GM23338 (cell line): ENCODE measurements around the gene ARL14EP. TPM values are rescaled to one million over a fixed set of nuclear protein-coding genes. Genes with fewer than 3 reads are reported as not detected.

Experiments
- ATAC-seq: fragments of 200-7000 bp; cut with Tn5 transposase; 3 replicates; pipeline ENCODE4 v1.9.1; 2020
- DNase-seq: peaks from one replicate; pipeline ENCODE4 v3.0.0-alpha.2; 2015; ENCODE audit warnings: low spot score
- H2AFZ ChIP-seq: fragments of 200-600 bp; sonication (generic); 2 replicates; pipeline ENCODE4 v1.8.0; 2016; ENCODE audit warnings: antibody characterized with exemption, mild to moderate bottlenecking, moderate library complexity
- H3F3A ChIP-seq: fragments of 200-600 bp; sonication (generic); replicated peaks from 2 replicates; pipeline ENCODE4 v1.8.0; 2017; ENCODE audit warnings: antibody characterized with exemption, mixed run types, low read depth
- H3K27ac ChIP-seq: fragments of 200-600 bp; sonication (generic); 2 replicates; pipeline ENCODE4 v1.6.1; 2016; ENCODE audit warnings: low read depth
- H3K27me3 ChIP-seq: fragments of 200-600 bp; sonication (generic); 2 replicates; pipeline ENCODE4 v1.8.0; 2016; ENCODE audit warnings: mild to moderate bottlenecking, mixed run types, moderate library complexity; ENCODE audit not compliant: insufficient read depth
- H3K36me3 ChIP-seq: fragments of 200-600 bp; sonication (generic); 2 replicates; pipeline ENCODE4 v1.8.0; 2016; ENCODE audit warnings: mild to moderate bottlenecking; ENCODE audit not compliant: insufficient read depth
- H3K4me1 ChIP-seq: fragments of 200-600 bp; sonication (generic); 2 replicates; pipeline ENCODE4 v1.8.0; 2016; ENCODE audit warnings: mild to moderate bottlenecking, moderate library complexity; ENCODE audit not compliant: insufficient read depth
- H3K4me2 ChIP-seq: fragments of 200-600 bp; sonication (generic); 2 replicates; pipeline ENCODE4 v1.7.1; 2017; ENCODE audit warnings: mixed run types
- H3K4me3 ChIP-seq: fragments of 200-600 bp; sonication (generic); 2 replicates; pipeline ENCODE4 v1.6.1; 2016; ENCODE audit warnings: mixed run types
- H3K79me2 ChIP-seq: fragments of 200-600 bp; sonication (generic); replicated peaks from 2 replicates; pipeline ENCODE4 v1.8.0; 2017; ENCODE audit warnings: mild to moderate bottlenecking; ENCODE audit not compliant: insufficient read depth
- H3K9me2 ChIP-seq: fragments of 200-600 bp; sonication (generic); 2 replicates; pipeline ENCODE4 v1.8.0; 2017; ENCODE audit not compliant: insufficient read depth
- H4K20me1 ChIP-seq: fragments of 200-600 bp; sonication (generic); replicated peaks from 2 replicates; pipeline ENCODE4 v1.8.0; 2017; ENCODE audit warnings: mild to moderate bottlenecking; ENCODE audit not compliant: insufficient read depth
- H3K27ac Mint-ChIP-seq: 2 replicates; pipeline ENCODE4 v1.8.0; 2020; ENCODE audit warnings: inconsistent platforms, mild to moderate bottlenecking, moderate library complexity, mixed read lengths
- H3K27me3 Mint-ChIP-seq: 3 replicates; pipeline ENCODE4 v1.8.0; 2022; ENCODE audit warnings: low read depth, mild to moderate bottlenecking, moderate library complexity, mixed read lengths, inconsistent platforms; ENCODE audit not compliant: insufficient read depth, poor library complexity
- H3K36me3 Mint-ChIP-seq: 3 replicates; pipeline ENCODE4 v1.8.0; 2021; ENCODE audit warnings: low read depth, mild to moderate bottlenecking, inconsistent platforms, moderate library complexity, mixed read lengths
- H3K4me1 Mint-ChIP-seq: 3 replicates; pipeline ENCODE4 v1.8.0; 2020; ENCODE audit warnings: mild to moderate bottlenecking, inconsistent platforms, mixed read lengths
- H3K4me3 Mint-ChIP-seq: 3 replicates; pipeline ENCODE4 v1.8.0; 2021; ENCODE audit warnings: moderate library complexity, mild to moderate bottlenecking, inconsistent platforms, mixed read lengths
- H3K9me3 Mint-ChIP-seq: 3 replicates; pipeline ENCODE4 v1.8.0; 2020; ENCODE audit warnings: moderate library complexity, mild to moderate bottlenecking, inconsistent platforms, mixed read lengths
- CREB1 ChIP-seq: fragments of 250-450 bp; sonication (Bioruptor Pico); IDR thresholded peaks from 2 replicates; pipeline ENCODE4 v1.5.0; 2020; ENCODE audit warnings: low read depth, mild to moderate bottlenecking, moderate library complexity
- CTCF ChIP-seq, 2 experiments: fragments of 200-600 bp in 1 of 2; sonication (generic) in 1 of 2; conservative IDR thresholded peaks; 2 replicates each; pipeline versions ENCODE4 v1.5.1 to v1.6.1; 2016 to 2017; ENCODE audit warnings: antibody characterized with exemption in 2 of 2, low read depth in 2 of 2, mild to moderate bottlenecking in 2 of 2, moderate library complexity in 1 of 2
- ETS1 ChIP-seq: IDR thresholded peaks from 2 replicates; pipeline ENCODE4 v1.6.1; 2016; ENCODE audit warnings: antibody characterized with exemption
- EZH2 ChIP-seq: fragments of 200-600 bp; sonication (generic); IDR thresholded peaks from one replicate; pipeline ENCODE4 v1.8.0; 2017; ENCODE audit warnings: antibody characterized with exemption, mild to moderate bottlenecking, low read depth; ENCODE audit not compliant: unreplicated experiment
- EZH2phosphoT487 ChIP-seq: fragments of 200-600 bp; sonication (generic); IDR thresholded peaks from one replicate; pipeline ENCODE4 v1.8.1; 2018; ENCODE audit warnings: antibody characterized with exemption; ENCODE audit not compliant: unreplicated experiment
- JUNB ChIP-seq: IDR thresholded peaks from one replicate; pipeline ENCODE4 v1.6.1; 2016; ENCODE audit warnings: antibody characterized with exemption; ENCODE audit not compliant: unreplicated experiment
- NANOG ChIP-seq: IDR thresholded peaks from 2 replicates; pipeline ENCODE4 v1.6.1; 2016; ENCODE audit warnings: antibody characterized with exemption, borderline replicate concordance
- POLR2AphosphoS5 ChIP-seq: IDR thresholded peaks from 2 replicates; pipeline ENCODE4 v1.6.1; 2016; ENCODE audit warnings: antibody characterized with exemption, low read depth
- REST ChIP-seq: IDR thresholded peaks from one replicate; pipeline ENCODE4 v1.6.1; 2018; ENCODE audit warnings: antibody characterized with exemption; ENCODE audit not compliant: unreplicated experiment
- STAT1 ChIP-seq: IDR thresholded peaks from one replicate; pipeline ENCODE4 v1.6.1; 2016; ENCODE audit warnings: antibody characterized with exemption; ENCODE audit not compliant: unreplicated experiment
- ZNF114 ChIP-seq: fragments of 250-450 bp; sonication (Bioruptor Pico); IDR thresholded peaks from 2 replicates; pipeline ENCODE4 v1.5.0; 2020; ENCODE audit warnings: mild to moderate bottlenecking, moderate library complexity
- ZNF331 ChIP-seq: fragments of 250-450 bp; sonication (Bioruptor Pico); IDR thresholded peaks from 2 replicates; pipeline ENCODE4 v1.5.0; 2020; ENCODE audit warnings: low read depth, mild to moderate bottlenecking, moderate library complexity
- ZNF462 ChIP-seq: fragments of 250-450 bp; sonication (Bioruptor Pico); IDR thresholded peaks from 2 replicates; pipeline ENCODE4 v1.5.0; 2020; ENCODE audit warnings: mild to moderate bottlenecking, moderate library complexity
- polyA plus RNA-seq: library from polyadenylated mRNA; unstranded; fragments of >200 nt; fragmentation: Nextera tagmentation; extraction: Ambion mirVana; gene quantifications from 2 replicates; pipeline ENCODE4 v1.2.1, GENCODE V29; 2016
- total RNA-seq: library from RNA; depleted of rRNA; stranded (reverse); fragments of >200 nt; shearing (Covaris generic); gene quantifications from 2 replicates; pipeline ENCODE4 v1.2.3, GENCODE V29; 2014

The ARL14EP gene
- total and polyA plus RNA-seq, 2 experiments from 2014 or later = 33.4 to 62.0 TPM

- TF ChIP-seq CTCF (conservative IDR thresholded peaks at IDR 0.05; ENCODE audit: low read depth in 2 of 2) (no peak), CREB1 (CRISPR knock-in tag) (no peak), EZH2 (no peak), ZNF331 (CRISPR knock-in tag) (no peak), EZH2phosphoT487 (no peak), JUNB (no peak), ZNF114 (CRISPR knock-in tag) (no peak), STAT1 (no peak), REST (no peak), NANOG (no peak), ZNF462 (CRISPR knock-in tag) (no peak), ETS1 (no peak), POLR2AphosphoS5 (no peak)
- H3K27me3 Mint-ChIP-seq = peaks cover 2% of the 10 kb centered on the region
These were observed 21.2 kb downstream of the ARL14EP start for GRCh38 chr11:30344085-30344484.

More at GRCh38 chr11:30344085-30344484, 21.2 kb downstream of the ARL14EP start:
- no peak overlapping the region for H3K27ac ChIP-seq
- DNase-seq (no peak), ATAC-seq (no peak)
- no peaks in the 10 kb centered on the region for H3K9me3 Mint-ChIP-seq
- no peaks in the 10 kb centered on the region for H3K4me1 ChIP-seq
- H3K36me3 Mint-ChIP-seq = no peaks in the 10 kb centered on the region; the same call in 2 of the 3 replicates
- no peaks in the 10 kb centered on the region for H3K4me1 Mint-ChIP-seq
- no peak overlapping the region for H3K4me2 ChIP-seq
- H3K9me2 ChIP-seq = no peaks in the 10 kb centered on the region
- no peaks in the 10 kb centered on the region for H4K20me1 ChIP-seq
- no peak overlapping the region for H2AFZ ChIP-seq
- H3K27ac Mint-ChIP-seq = no peak overlapping the region
- no peaks in the 10 kb centered on the region for H3K79me2 ChIP-seq
- H3K4me3 ChIP-seq = no peak overlapping the region
- no peaks in the 10 kb centered on the region for H3K36me3 ChIP-seq
- H3F3A ChIP-seq = no peaks in the 10 kb centered on the region
- no peak overlapping the region for H3K4me3 Mint-ChIP-seq
- no peaks in the 10 kb centered on the region for H3K27me3 ChIP-seq
